Neural cell (in vitro differentiated cells): ENCODE measurements around the gene TPST2. TPM values are rescaled to one million over a fixed set of nuclear protein-coding genes. Genes with fewer than 3 reads are reported as not detected.

Source experiments
- H2AFZ ChIP-seq: fragments of 200-600, 300-800 bp; sonication (generic), shearing (Covaris generic); 2 replicates; pipeline ENCODE4 v1.6.0; 2014; ENCODE audit warnings: low read depth, mild to moderate bottlenecking, antibody characterized with exemption, low read length, moderate library complexity
- H3F3A ChIP-seq: fragments of 200-600 bp; shearing (Covaris generic); 2 replicates; pipeline ENCODE4 v1.6.1; 2016; ENCODE audit warnings: mild to moderate bottlenecking, moderate library complexity, mixed read lengths, antibody characterized with exemption, low read length; ENCODE audit not compliant: insufficient read depth, poor library complexity, severe bottlenecking
- H3K27ac ChIP-seq: fragments of 200-600, 300-800 bp; sonication (generic), shearing (Covaris generic); 2 replicates; pipeline ENCODE4 v1.5.1; 2014; ENCODE audit warnings: mild to moderate bottlenecking, low read length, moderate library complexity
- H3K27me3 ChIP-seq: fragments of 300-800, 200-600 bp; sonication (generic), shearing (Covaris generic); 2 replicates; pipeline ENCODE4 v1.6.0; 2014; ENCODE audit warnings: mild to moderate bottlenecking, low read depth, low read length, moderate library complexity; ENCODE audit not compliant: insufficient read depth
- H3K36me3 ChIP-seq: fragments of 300-800, 200-600 bp; sonication (generic), shearing (Covaris generic); 2 replicates; pipeline ENCODE4 v1.5.1; 2014; ENCODE audit warnings: mild to moderate bottlenecking, antibody characterized with exemption, low read length, moderate library complexity; ENCODE audit not compliant: insufficient read depth
- H3K4me2 ChIP-seq: fragments of 300-800, 200-600 bp; sonication (generic), shearing (Covaris generic); 2 replicates; pipeline ENCODE4 v1.6.0; 2014; ENCODE audit warnings: mild to moderate bottlenecking, low read length
- H3K4me3 ChIP-seq: fragments of 300-800, 200-600 bp; sonication (generic), shearing (Covaris generic); 2 replicates; pipeline ENCODE4 v1.5.1; 2014; ENCODE audit warnings: mild to moderate bottlenecking, low read length, moderate library complexity
- H3K79me2 ChIP-seq: fragments of 200-600 bp; shearing (Covaris generic); replicated peaks from 2 replicates; pipeline ENCODE4 v1.6.0; 2014; ENCODE audit warnings: mild to moderate bottlenecking, low read length, moderate library complexity; ENCODE audit not compliant: insufficient read depth
- H3K9ac ChIP-seq: fragments of 300-800, 200-600 bp; sonication (generic), shearing (Covaris generic); 2 replicates; pipeline ENCODE4 v1.6.1; 2016; ENCODE audit warnings: mild to moderate bottlenecking, low read length, mixed read lengths
- H3K9me2 ChIP-seq: fragments of 200-600 bp; shearing (Covaris generic); 2 replicates; pipeline ENCODE4 v1.6.1; 2016; ENCODE audit warnings: mild to moderate bottlenecking, low read length, mixed read lengths; ENCODE audit not compliant: insufficient read depth
- H3K9me3 ChIP-seq: fragments of 200-600, 300-800 bp; sonication (generic), shearing (Covaris generic); 2 replicates; pipeline ENCODE4 v1.6.1; 2016; ENCODE audit warnings: mild to moderate bottlenecking, mixed run types, low read length, moderate library complexity, mixed read lengths
- H4K20me1 ChIP-seq: fragments of 200-600 bp; shearing (Covaris generic); 2 replicates; pipeline ENCODE4 v1.6.1; 2016; ENCODE audit warnings: mild to moderate bottlenecking, mixed run types; ENCODE audit not compliant: insufficient read depth
- EP300 ChIP-seq: fragments of 450-650 bp; conservative IDR thresholded peaks from 2 replicates; pipeline ENCODE4 v1.6.1; 2014; ENCODE audit warnings: antibody characterized with exemption, mild to moderate bottlenecking, moderate library complexity; ENCODE audit not compliant: poor library complexity, severe bottlenecking
- EZH2 ChIP-seq: fragments of 200-600, 300-800 bp; shearing (Covaris generic), sonication (generic); IDR thresholded peaks from 2 replicates; pipeline ENCODE4 v1.6.1; 2014; ENCODE audit warnings: antibody characterized with exemption, low read length, borderline replicate concordance, mild to moderate bottlenecking; ENCODE audit not compliant: insufficient read depth, poor library complexity, severe bottlenecking
- MXI1 ChIP-seq: fragments of 450-650 bp; conservative IDR thresholded peaks from 2 replicates; pipeline ENCODE4 v1.6.1; 2014; ENCODE audit warnings: antibody characterized with exemption, mild to moderate bottlenecking; ENCODE audit not compliant: poor library complexity, severe bottlenecking
- POLR2AphosphoS5 ChIP-seq: IDR thresholded peaks from 2 replicates; pipeline ENCODE4 v1.6.1; 2012
- RAD21 ChIP-seq: fragments of 450-650 bp; conservative IDR thresholded peaks from 2 replicates; pipeline ENCODE4 v1.6.1; 2014; ENCODE audit warnings: antibody characterized with exemption, mild to moderate bottlenecking, moderate library complexity
- SMC3 ChIP-seq: fragments of 450-650 bp; conservative IDR thresholded peaks from 2 replicates; pipeline ENCODE4 v1.6.1; 2014; ENCODE audit warnings: antibody characterized with exemption, mild to moderate bottlenecking, moderate library complexity; ENCODE audit not compliant: poor library complexity
- TAF1 ChIP-seq: IDR thresholded peaks from 2 replicates; pipeline ENCODE4 v1.6.1; 2012; ENCODE audit warnings: low read depth
- polyA plus RNA-seq: library from polyadenylated mRNA; depleted of rRNA; stranded (reverse); fragments of >200 nt; gene quantifications from 2 replicates; pipeline ENCODE4 v1.2.3, GENCODE V29; 2014
- TF ChIP-seq, protein P1 (sequence below): IDR thresholded peaks from 2 replicates; pipeline ENCODE4 v1.6.1; 2012; ENCODE audit warnings: borderline replicate concordance
- TF ChIP-seq, protein P2 (sequence below): fragments of 450-650 bp; IDR thresholded peaks from 2 replicates; pipeline ENCODE4 v1.5.1; 2014; ENCODE audit warnings: antibody characterized with exemption, mild to moderate bottlenecking, moderate library complexity; ENCODE audit not compliant: poor library complexity, severe bottlenecking

Gene TPST2
- polyA plus RNA-seq, 1 donor from 2014 or later, result 16.6 TPM

DNA sequence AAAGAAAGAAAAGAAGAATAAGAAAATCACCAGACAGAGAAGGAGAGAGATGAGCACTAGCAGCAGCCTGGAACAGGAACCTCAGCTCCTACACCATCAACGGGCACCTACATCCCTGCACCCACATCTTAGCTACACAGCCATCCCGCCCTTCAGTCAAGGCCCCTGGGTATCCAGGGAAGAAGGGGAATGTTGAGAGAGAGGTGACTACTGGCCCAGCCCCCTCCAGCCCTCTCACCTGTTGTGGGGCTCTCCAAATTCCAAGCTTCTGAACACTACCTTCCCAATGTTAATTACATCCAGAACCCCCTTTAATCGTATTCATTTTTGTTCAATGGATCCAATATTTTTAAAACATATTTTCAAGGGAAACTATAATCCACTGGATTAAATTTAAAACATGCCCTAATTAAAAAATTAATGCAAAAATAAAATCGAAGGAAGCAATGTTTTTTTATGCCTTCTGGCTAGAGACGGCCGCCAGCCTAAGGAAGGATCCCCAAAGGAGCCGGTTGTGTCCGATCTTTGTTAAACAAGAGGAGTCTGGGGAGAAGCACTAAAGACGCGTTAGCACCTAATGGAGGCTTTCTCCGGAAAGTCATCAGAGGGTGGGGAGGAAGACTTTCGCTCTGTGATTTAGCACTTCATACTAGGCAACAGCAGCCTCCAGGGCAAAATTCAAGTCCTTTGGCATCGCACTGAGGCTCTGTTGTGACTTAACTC, 9.5 kb downstream of the TPST2 start:
- H3K4me2 ChIP-seq, result no peak overlapping the region
- H3K27me3 ChIP-seq, result no peaks in the 10 kb centered on the region
- no peaks in the 10 kb centered on the region for H3K9me3 ChIP-seq
- no peaks in the 10 kb centered on the region for H3K9me2 ChIP-seq
- H3K27ac ChIP-seq, result no peak overlapping the region
- H3K4me3 ChIP-seq, result no peak overlapping the region
- H4K20me1 ChIP-seq, result no peaks in the 10 kb centered on the region
- TF ChIP-seq, protein P1, sequence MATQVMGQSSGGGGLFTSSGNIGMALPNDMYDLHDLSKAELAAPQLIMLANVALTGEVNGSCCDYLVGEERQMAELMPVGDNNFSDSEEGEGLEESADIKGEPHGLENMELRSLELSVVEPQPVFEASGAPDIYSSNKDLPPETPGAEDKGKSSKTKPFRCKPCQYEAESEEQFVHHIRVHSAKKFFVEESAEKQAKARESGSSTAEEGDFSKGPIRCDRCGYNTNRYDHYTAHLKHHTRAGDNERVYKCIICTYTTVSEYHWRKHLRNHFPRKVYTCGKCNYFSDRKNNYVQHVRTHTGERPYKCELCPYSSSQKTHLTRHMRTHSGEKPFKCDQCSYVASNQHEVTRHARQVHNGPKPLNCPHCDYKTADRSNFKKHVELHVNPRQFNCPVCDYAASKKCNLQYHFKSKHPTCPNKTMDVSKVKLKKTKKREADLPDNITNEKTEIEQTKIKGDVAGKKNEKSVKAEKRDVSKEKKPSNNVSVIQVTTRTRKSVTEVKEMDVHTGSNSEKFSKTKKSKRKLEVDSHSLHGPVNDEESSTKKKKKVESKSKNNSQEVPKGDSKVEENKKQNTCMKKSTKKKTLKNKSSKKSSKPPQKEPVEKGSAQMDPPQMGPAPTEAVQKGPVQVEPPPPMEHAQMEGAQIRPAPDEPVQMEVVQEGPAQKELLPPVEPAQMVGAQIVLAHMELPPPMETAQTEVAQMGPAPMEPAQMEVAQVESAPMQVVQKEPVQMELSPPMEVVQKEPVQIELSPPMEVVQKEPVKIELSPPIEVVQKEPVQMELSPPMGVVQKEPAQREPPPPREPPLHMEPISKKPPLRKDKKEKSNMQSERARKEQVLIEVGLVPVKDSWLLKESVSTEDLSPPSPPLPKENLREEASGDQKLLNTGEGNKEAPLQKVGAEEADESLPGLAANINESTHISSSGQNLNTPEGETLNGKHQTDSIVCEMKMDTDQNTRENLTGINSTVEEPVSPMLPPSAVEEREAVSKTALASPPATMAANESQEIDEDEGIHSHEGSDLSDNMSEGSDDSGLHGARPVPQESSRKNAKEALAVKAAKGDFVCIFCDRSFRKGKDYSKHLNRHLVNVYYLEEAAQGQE, result no peak
- no peak for TF ChIP-seq TAF1
- no peak for TF ChIP-seq SMC3
- TF ChIP-seq, protein P2, sequence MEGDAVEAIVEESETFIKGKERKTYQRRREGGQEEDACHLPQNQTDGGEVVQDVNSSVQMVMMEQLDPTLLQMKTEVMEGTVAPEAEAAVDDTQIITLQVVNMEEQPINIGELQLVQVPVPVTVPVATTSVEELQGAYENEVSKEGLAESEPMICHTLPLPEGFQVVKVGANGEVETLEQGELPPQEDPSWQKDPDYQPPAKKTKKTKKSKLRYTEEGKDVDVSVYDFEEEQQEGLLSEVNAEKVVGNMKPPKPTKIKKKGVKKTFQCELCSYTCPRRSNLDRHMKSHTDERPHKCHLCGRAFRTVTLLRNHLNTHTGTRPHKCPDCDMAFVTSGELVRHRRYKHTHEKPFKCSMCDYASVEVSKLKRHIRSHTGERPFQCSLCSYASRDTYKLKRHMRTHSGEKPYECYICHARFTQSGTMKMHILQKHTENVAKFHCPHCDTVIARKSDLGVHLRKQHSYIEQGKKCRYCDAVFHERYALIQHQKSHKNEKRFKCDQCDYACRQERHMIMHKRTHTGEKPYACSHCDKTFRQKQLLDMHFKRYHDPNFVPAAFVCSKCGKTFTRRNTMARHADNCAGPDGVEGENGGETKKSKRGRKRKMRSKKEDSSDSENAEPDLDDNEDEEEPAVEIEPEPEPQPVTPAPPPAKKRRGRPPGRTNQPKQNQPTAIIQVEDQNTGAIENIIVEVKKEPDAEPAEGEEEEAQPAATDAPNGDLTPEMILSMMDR, result no peak
- TF ChIP-seq POLR2AphosphoS5, result no peak
- no peak for TF ChIP-seq RAD21
- no peak for TF ChIP-seq EP300
- TF ChIP-seq MXI1, result no peak
- no peak overlapping the region for H3K9ac ChIP-seq
- no peaks in the 10 kb centered on the region for H3F3A ChIP-seq
- H3K36me3 ChIP-seq, result no peaks in the 10 kb centered on the region
- H3K79me2 ChIP-seq, result no peaks in the 10 kb centered on the region
- H2AFZ ChIP-seq, result no peak overlapping the region

DNA sequence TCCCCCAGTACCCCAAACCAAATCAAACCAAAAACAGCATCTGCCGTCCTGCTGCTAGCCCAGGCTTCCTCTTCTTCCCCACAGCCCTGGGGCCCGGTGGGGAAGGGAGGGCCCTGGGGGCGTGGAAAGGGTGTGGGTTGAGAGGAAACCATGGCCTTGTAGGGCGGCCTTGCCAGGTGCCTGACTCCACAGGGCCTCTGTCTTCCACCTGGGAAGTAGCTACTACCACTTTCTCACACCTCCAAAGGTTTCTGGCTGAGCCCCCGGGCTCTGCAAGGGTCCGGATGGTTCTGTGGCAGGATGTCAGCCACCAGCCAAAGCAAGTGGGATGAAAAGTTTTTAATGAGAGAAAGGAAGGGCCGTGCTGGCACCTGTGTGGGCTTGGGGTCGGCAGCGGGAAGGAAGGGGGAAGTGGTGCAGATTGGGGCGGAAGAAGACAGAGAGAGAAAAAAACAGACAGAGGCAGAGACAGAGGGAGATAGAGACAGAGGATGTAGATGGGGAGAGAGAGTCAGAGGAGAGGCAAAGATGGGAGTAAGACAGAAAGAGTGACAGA, 10.5 kb downstream of the TPST2 start:
- no peak overlapping the region for H3K27ac ChIP-seq
- H3K4me3 ChIP-seq, result no peak overlapping the region
- no peaks in the 10 kb centered on the region for H3K9me2 ChIP-seq
- no peak overlapping the region for H3K9ac ChIP-seq
- TF ChIP-seq POLR2AphosphoS5 (no peak), RAD21 (no peak), EP300 (no peak), SMC3 (no peak), EZH2 (no peak), TAF1 (no peak), MXI1 (no peak)
- TF ChIP-seq, protein P1, result no peak
- H3K27me3 ChIP-seq, result no peaks in the 10 kb centered on the region
- no peaks in the 10 kb centered on the region for H3F3A ChIP-seq
- H2AFZ ChIP-seq, result no peak overlapping the region
- no peaks in the 10 kb centered on the region for H4K20me1 ChIP-seq
- H3K79me2 ChIP-seq, result no peaks in the 10 kb centered on the region
- H3K36me3 ChIP-seq, result no peaks in the 10 kb centered on the region
- no peak overlapping the region for H3K4me2 ChIP-seq
- H3K9me3 ChIP-seq, result no peaks in the 10 kb centered on the region
